Keratinocyte (primary cell): Measurements from ENCODE around the gene OTUD7B. TPM values are rescaled to one million over a fixed set of nuclear protein-coding genes. Genes with fewer than 3 reads are reported as not detected.
"Not testable (repeated sequence)": the region's sequence is repeated elsewhere in the genome, so short reads cannot be mapped to it uniquely, and the experiment has no call there.

ENCODE experiments used
- DNase-seq: peaks from one replicate; pipeline ENCODE4 v3.0.0-alpha.2; 2011; ENCODE audit warnings: low read depth, missing footprints, low spot score
- FAIRE-seq: peaks from 2 replicates; lab custom pipeline; 2011; peaks lifted over from hg19 to GRCh38; lab: Jason Lieb, UNC
- H2AFZ ChIP-seq: 2 replicates; pipeline ENCODE4 v1.6.0; 2012; ENCODE audit warnings: low read length, control low read depth, inconsistent platforms; ENCODE audit not compliant: control insufficient read depth
- H3K27ac ChIP-seq: 2 replicates; pipeline ENCODE4 v1.5.1; 2011; ENCODE audit warnings: low read length; ENCODE audit not compliant: control insufficient read depth, insufficient read depth
- H3K27me3 ChIP-seq: 3 replicates; pipeline ENCODE4 v1.6.0; 2011; ENCODE audit warnings: low read length; ENCODE audit not compliant: control insufficient read depth, insufficient read depth; ENCODE audit errors: extremely low read depth
- H3K36me3 ChIP-seq, 2 experiments: 2 replicates in 1 of 2; 3 replicates in 1 of 2; pipeline ENCODE4 v1.5.1; 2011; ENCODE audit warnings: low read length in 2 of 2, mild to moderate bottlenecking in 1 of 2; ENCODE audit not compliant: control insufficient read depth in 2 of 2, insufficient read depth in 2 of 2; ENCODE audit errors: extremely low read depth in 1 of 2
- H3K4me1 ChIP-seq: 3 replicates; pipeline ENCODE4 v1.5.1; 2011; ENCODE audit warnings: low read length; ENCODE audit not compliant: control insufficient read depth, insufficient read depth; ENCODE audit errors: extremely low read depth
- H3K4me2 ChIP-seq: 3 replicates; pipeline ENCODE4 v1.6.0; 2011; ENCODE audit warnings: low read depth, low read length; ENCODE audit not compliant: control insufficient read depth, insufficient read depth; ENCODE audit errors: extremely low read depth
- H3K4me3 ChIP-seq, 3 experiments: fragments of 200-600 bp in 1 of 3; sonication (generic) in 1 of 3; 2 replicates in 2 of 3; 3 replicates in 1 of 3; pipeline ENCODE4 v1.5.1; 2011 to 2016; ENCODE audit warnings: low read length in 3 of 3, mild to moderate bottlenecking in 3 of 3, control low read depth in 2 of 3, inconsistent platforms in 1 of 3, low read depth in 1 of 3, mixed read lengths in 1 of 3, mixed run types in 1 of 3, moderate library complexity in 1 of 3; ENCODE audit not compliant: control insufficient read depth in 2 of 3, insufficient read depth in 2 of 3; ENCODE audit errors: extremely low read depth in 1 of 3
- H3K79me2 ChIP-seq: 2 replicates; pipeline ENCODE4 v1.6.0; 2012; ENCODE audit warnings: low read length; ENCODE audit not compliant: control insufficient read depth, insufficient read depth
- H3K9ac ChIP-seq: 3 replicates; pipeline ENCODE4 v1.6.0; 2011; ENCODE audit warnings: low read length; ENCODE audit not compliant: control insufficient read depth, insufficient read depth; ENCODE audit errors: extremely low read depth
- H3K9me1 ChIP-seq: 3 replicates; pipeline ENCODE4 v1.6.0; 2011; ENCODE audit warnings: low read length; ENCODE audit not compliant: control insufficient read depth, insufficient read depth; ENCODE audit errors: extremely low read depth
- H3K9me3 ChIP-seq: 2 replicates; pipeline ENCODE4 v1.5.1; 2012; ENCODE audit warnings: low read depth, low read length; ENCODE audit not compliant: control insufficient read depth
- H4K20me1 ChIP-seq: 3 replicates; pipeline ENCODE4 v1.6.0; 2011; ENCODE audit warnings: low read length; ENCODE audit not compliant: control insufficient read depth, insufficient read depth; ENCODE audit errors: extremely low read depth
- EZH2 ChIP-seq: IDR thresholded peaks from one replicate; pipeline ENCODE4 v1.6.1; 2012; ENCODE audit warnings: inconsistent platforms, mild to moderate bottlenecking, low read length, moderate library complexity
- dilution Hi-C: fragments of 300-500 bp; cut with MboI; formaldehyde crosslinking; loops from one replicate; pipeline ENCODE4 v1.7.0; 2020; ENCODE audit warnings: low sequenced_read_pairs; ENCODE audit not compliant: extremely low pct_ligation_motif_present
- polyA plus RNA-seq, 5 experiments: library from polyadenylated mRNA; depleted of rRNA in 3 of 5; stranded (reverse) in 3 of 5; stranded (forward) in 1 of 5; unstranded in 1 of 5; fragments of >200 nt; gene quantifications; 1 replicate in 1 of 5; 2 replicates in 3 of 5; 3 replicates in 1 of 5; pipeline versions ENCODE4 v1.2.1 to v1.2.3, GENCODE V29; 2011 to 2012; ENCODE audit warnings: missing spikeins in 2 of 5, low read depth in 1 of 5, low replicate concordance in 1 of 5
- TF ChIP-seq, protein P1 (sequence below), 3 experiments: IDR thresholded peaks in 1 of 3; conservative IDR thresholded peaks in 1 of 3; optimal IDR thresholded peaks in 1 of 3; 2 replicates in 2 of 3; 3 replicates in 1 of 3; pipeline versions ENCODE3 to v1.5.1; 2011; ENCODE audit warnings: low read length in 3 of 3, mild to moderate bottlenecking in 3 of 3, moderate library complexity in 2 of 3, control low read depth in 1 of 3, inconsistent platforms in 1 of 3; ENCODE audit not compliant: insufficient read depth in 2 of 3; ENCODE audit errors: extremely low read depth in 1 of 3

Gene OTUD7B
- polyA plus RNA-seq, 1 donor (not counting 4 experiments of a cell fraction or from before 2014, with no cell fraction given) = 8.7 TPM

DNA sequence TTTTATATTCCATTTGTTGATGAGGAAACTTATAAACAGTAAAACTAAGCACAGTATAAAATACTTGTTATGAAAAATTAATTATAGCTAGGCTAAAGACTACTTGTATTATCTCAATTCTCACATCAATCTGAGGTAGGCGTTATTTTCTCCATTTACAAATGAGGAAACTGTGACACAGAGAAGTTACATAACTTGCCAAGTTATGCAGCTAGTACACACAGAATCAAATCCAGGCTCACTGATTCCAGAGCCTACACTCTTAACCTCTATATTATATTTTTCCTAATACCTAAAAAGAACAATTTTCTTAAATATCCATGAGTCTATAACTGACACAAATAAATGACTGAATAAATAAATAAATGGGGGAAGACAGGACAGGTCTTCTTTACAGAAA, 45.9 kb upstream of the OTUD7B start:
- peaks cover 5% of the 10 kb centered on the region for H3K4me1 ChIP-seq
- no peaks in the 10 kb centered on the region for H3K9me1 ChIP-seq
- no peak for TF ChIP-seq EZH2
- TF ChIP-seq, protein P1, sequence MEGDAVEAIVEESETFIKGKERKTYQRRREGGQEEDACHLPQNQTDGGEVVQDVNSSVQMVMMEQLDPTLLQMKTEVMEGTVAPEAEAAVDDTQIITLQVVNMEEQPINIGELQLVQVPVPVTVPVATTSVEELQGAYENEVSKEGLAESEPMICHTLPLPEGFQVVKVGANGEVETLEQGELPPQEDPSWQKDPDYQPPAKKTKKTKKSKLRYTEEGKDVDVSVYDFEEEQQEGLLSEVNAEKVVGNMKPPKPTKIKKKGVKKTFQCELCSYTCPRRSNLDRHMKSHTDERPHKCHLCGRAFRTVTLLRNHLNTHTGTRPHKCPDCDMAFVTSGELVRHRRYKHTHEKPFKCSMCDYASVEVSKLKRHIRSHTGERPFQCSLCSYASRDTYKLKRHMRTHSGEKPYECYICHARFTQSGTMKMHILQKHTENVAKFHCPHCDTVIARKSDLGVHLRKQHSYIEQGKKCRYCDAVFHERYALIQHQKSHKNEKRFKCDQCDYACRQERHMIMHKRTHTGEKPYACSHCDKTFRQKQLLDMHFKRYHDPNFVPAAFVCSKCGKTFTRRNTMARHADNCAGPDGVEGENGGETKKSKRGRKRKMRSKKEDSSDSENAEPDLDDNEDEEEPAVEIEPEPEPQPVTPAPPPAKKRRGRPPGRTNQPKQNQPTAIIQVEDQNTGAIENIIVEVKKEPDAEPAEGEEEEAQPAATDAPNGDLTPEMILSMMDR (optimal IDR thresholded peaks at IDR 0.05 in 1 of 3, IDR thresholded peaks at IDR 0.05 in 1 of 3, conservative IDR thresholded peaks at IDR 0.05 in 1 of 3; ENCODE audit: extremely low read depth in 1 of 3, insufficient read depth in 2 of 3, low read length in 3 of 3) = no peak
- H2AFZ ChIP-seq = no peak overlapping the region
- dilution Hi-C loops = no loop called here
- no peak overlapping the region for H3K9ac ChIP-seq
- DNase-seq = no peak
- no peaks in the 10 kb centered on the region for H4K20me1 ChIP-seq
- H3K27ac ChIP-seq = no peak overlapping the region
- H3K79me2 ChIP-seq = no peaks in the 10 kb centered on the region
- H3K27me3 ChIP-seq = no peaks in the 10 kb centered on the region
- H3K36me3 ChIP-seq = no peaks in the 10 kb centered on the region
- H3K9me3 ChIP-seq = no peaks in the 10 kb centered on the region
- FAIRE-seq = no peak
- H3K4me3 ChIP-seq = no peak overlapping the region
- no peak overlapping the region for H3K4me2 ChIP-seq

GRCh38 chr1:150055507-150055906, 45.0 kb upstream of the OTUD7B start:
- H3K4me2 ChIP-seq, H3K9me3 ChIP-seq, H3K4me3 ChIP-seq, dilution Hi-C loops, H3K9ac ChIP-seq, H4K20me1 ChIP-seq, FAIRE-seq, DNase-seq, H3K27me3 ChIP-seq, H3K27ac ChIP-seq, H3K9me1 ChIP-seq, H3K79me2 ChIP-seq, H3K4me1 ChIP-seq, H2AFZ ChIP-seq, H3K36me3 ChIP-seq: not testable (repeated sequence)

- Histone ChIP-seq H3K9ac (no peak overlapping the region), H3K9me3 (no peaks in the 10 kb centered on the region), H4K20me1 (no peaks in the 10 kb centered on the region), H3K4me1 (peaks cover 3% of the 10 kb centered on the region), H3K4me2 (no peak overlapping the region), H3K27ac (no peak overlapping the region), H3K9me1 (no peaks in the 10 kb centered on the region), H3K4me3 (no peak overlapping the region), H3K27me3 (no peaks in the 10 kb centered on the region), H3K36me3 (no peaks in the 10 kb centered on the region), H2AFZ (no peak overlapping the region), H3K79me2 (no peaks in the 10 kb centered on the region)
- DNase-seq (no peak), FAIRE-seq (no peak)
- dilution Hi-C loops = no loop called here
- TF ChIP-seq, protein P1 (optimal IDR thresholded peaks at IDR 0.05 in 1 of 3, IDR thresholded peaks at IDR 0.05 in 1 of 3, conservative IDR thresholded peaks at IDR 0.05 in 1 of 3; ENCODE audit: extremely low read depth in 1 of 3, insufficient read depth in 2 of 3, low read length in 3 of 3) = no peak
- no peak for TF ChIP-seq EZH2
These were observed 43.4 kb upstream of the OTUD7B start for GRCh38 chr1:150053926-150054325.

DNA sequence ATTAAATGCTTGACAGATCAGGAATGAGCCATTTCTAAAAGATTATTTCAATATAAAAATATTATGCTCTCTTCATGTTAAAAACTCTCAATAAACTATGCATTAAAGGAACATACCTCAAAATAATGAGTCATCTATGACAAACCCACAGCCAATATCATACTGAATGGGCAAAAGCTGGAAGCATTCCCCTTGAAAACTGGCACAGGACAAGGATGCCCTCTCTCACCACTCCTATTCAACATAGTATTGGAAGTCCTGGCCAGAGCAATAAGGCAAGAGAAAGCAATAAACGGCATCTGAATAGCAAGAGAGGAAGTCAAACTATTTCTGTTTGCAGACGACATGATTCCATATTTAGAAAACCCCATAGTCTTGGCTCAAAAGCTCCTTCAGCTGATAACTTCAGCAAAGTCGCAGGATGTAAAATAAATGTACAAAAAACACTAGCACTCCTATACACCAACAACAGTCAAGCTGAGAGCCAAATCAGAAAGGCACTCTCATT, 41.4 kb upstream of the OTUD7B start:
- H3K27me3 ChIP-seq, H3K9me3 ChIP-seq, H3K27ac ChIP-seq, H3K79me2 ChIP-seq, H3K4me3 ChIP-seq, FAIRE-seq, H2AFZ ChIP-seq, H3K9ac ChIP-seq, H3K9me1 ChIP-seq, DNase-seq, H3K4me2 ChIP-seq, H3K36me3 ChIP-seq, dilution Hi-C loops, H4K20me1 ChIP-seq, H3K4me1 ChIP-seq: not testable (repeated sequence)
